ENCODE results near the gene EIF2D.

EIF2D gene

DNA sequence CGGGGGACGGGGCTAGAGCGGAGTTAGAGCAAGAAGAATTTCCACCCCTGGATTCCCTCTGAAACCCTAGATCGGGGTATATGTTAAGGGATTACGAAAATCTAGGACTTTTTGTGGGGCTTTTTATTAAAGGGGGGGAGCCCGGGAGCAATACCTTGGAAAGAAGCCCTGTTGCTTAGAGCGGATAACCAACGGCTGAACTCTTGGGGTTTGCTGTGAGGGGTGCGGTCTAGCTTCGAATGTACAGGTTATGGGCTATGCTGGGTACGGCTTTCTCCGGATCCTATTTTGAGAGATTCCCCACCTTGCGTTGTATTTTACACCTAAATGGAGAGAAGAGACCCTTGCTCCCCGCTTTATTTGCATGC lies 23.7 kb upstream of the EIF2D start:
- in situ Hi-C loops (cut with MboI; ENCODE audit: low sequenced_read_pairs): loop anchor here (25.0 kb wide), 1 partner anchor 276 kb away; the partner anchor contains the start of gene FCMR

DNA sequence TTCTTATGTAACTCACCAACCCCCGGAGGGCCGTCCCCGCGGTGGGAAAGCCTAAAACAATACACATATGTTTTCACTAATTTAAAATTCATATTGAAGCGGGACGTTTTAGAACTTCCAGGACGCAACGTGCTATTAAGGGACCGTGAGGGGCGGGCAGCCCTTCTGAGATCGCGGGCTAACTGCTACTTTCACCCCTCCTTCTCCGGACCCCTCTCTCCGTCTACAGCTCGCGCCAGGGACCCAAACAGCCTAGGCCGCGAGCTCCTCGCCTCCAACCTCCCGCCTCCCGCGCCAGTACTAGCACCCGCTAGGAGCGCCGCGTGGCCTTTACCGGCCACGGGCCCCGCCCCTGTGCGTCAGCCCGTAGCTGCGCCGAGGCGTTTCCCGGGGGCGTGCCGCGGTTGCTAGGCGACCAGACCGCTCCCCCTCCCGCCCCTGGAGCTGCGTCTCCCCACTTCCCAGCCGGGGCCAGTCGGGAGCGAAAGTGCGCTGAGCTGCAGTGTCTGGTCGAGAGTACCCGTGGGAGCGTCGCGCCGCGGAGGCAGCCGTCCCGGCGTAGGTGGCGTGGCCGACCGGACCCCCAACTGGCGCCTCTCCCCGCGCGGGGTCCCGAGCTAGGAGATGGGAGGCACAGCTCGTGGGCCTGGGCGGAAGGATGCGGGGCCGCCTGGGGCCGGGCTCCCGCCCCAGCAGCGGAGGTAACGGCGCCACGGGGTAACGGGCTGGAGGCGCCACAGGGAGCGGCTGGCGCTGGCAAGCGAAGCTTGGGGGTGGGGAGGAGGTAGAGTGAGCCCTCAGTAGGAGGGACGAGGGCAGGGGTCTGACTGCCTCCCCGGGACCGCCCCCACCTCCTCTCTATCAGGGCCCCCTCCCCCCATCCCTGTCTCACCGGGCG lies 23.1 kb upstream of the EIF2D start, which contains the start of gene DYRK3:
DYRK3 (plus strand) TSS at position 457 of the 898 bp plus-strand sequence; CDS start at position 625, 168 bp downstream.
- in situ Hi-C loops (cut with MboI; ENCODE audit: low sequenced_read_pairs): loop anchor here (25.0 kb wide), 1 partner anchor 277 kb away; the partner anchor contains the start of gene FCMR

DNA sequence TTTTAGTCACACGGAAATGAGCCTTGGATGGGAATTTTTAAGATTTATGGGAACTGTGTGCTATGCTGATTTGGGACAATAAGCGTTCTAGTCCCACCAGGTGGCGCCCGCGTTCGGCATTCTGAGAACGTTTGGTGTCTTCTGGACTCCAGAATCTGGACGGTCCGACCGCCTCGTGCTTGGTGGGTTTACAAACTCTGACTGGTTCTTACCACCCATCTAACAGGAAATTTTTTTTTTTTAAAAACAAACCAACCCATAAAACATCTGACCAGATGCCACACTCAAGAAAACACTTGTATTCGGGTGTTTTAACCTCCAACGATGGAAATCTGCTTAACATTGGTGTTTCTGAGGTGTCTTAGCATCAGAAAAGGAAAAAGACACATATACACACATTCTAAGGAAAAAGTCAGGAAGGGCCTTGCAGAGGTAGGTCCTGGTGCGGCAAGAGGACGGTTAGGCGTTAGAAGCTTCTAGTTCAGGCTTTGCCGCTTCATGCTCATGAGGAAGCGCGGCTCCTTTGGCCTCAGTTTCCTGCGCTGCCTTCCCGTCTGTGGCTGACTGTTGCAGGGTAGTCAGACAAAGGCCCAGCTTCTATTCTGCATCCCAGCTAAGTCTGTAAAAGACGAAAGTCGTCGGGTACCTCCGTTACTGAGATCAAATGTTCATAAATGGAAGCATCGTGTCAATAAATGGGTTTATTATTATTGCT lies 22.3 kb upstream of the EIF2D start:
- in situ Hi-C loops (cut with MboI; ENCODE audit: low sequenced_read_pairs): loop anchor here (25.0 kb wide), 1 partner anchor 278 kb away; the partner anchor contains the start of gene FCMR

DNA sequence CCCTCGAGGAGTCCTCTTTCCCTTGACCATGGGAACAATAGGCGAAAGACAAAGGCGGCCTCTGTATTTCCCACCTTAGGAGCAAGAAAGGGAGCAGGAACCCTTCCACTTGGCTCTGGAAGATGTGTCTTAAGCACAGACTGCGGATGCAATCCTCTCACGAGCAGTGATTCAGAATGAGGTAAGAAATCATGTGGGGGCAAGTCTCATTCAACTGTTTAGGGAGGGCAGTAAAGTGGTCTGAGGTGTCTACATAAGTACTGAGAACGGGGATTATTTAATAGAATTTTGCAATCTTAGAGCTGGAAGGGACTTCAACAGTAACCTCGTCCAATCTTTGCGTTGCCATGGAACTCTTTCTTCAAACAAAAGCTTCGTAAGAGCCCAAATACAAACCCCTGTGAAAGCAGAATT lies 21.4 kb upstream of the EIF2D start:
- in situ Hi-C loops (cut with MboI; ENCODE audit: low sequenced_read_pairs): loop anchor here (25.0 kb wide), 1 partner anchor 279 kb away; the partner anchor contains the start of gene FCMR

DNA sequence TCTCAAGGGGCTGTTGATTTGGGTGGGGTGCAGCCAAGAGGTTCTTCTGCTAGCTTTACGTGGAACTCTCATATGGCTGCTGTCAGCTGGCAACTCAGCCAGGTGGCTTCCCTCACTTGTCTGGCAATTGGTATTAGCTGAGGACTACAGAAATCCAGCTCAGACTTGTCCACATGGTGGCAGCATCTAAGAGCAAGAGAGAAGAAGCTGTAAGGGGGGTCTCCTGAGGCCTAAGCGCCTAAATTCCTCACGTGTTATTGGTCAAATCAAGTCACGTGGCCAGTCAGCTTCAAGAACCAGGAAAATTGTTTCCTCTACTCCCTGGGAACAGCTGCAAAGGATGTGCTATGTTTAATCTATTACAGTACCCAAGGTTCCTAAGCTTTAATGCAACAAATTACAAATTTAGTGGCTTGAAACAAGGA lies 18.8 kb upstream of the EIF2D start:
- in situ Hi-C loops (cut with MboI; ENCODE audit: low sequenced_read_pairs): loop anchor here (25.0 kb wide), 1 partner anchor 281 kb away; the partner anchor contains the start of gene FCMR

DNA sequence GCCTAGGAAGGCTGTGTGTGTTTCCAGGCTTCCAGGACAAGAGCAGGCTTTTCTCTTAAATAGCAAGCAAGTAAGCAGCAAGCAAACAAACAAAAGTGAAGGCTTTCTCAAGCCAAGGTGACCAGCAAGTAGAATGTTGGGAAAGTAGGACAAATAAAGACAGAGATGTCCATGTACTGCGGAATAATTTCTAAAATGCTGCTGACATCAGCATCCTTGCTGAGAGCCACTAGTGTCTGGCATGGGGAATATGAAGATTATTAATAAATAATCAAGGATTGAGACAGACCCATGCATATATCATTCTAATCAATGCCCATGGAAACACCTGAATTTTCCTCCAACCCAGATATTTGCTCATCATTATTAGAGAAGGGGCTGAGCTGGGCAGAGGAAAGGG lies 16.7 kb upstream of the EIF2D start:
- in situ Hi-C loops (cut with MboI; ENCODE audit: low sequenced_read_pairs): loop anchor here (25.0 kb wide), 1 partner anchor 283 kb away; the partner anchor contains the start of gene FCMR

DNA sequence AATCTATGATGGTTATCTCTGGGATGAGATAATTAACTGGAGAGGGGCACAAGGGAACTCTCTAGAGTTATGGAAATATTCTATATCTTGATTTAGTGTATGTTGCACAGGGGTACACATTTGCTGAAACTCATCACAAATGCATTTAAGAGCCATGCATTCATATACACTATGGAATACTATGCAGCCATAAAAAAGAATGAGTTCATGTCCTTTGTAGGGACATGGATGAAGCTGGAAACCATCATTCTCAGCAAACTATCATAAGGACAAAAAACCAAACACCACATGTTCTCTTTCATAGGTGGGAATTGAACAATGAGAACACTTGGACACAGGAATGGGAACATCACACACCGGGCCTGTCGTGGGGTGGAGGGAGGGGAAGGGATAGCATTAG lies 14.1 kb upstream of the EIF2D start:
- in situ Hi-C loops (cut with MboI; ENCODE audit: low sequenced_read_pairs): loop anchor here (25.0 kb wide), 1 partner anchor 286 kb away; the partner anchor contains the start of gene FCMR

DNA sequence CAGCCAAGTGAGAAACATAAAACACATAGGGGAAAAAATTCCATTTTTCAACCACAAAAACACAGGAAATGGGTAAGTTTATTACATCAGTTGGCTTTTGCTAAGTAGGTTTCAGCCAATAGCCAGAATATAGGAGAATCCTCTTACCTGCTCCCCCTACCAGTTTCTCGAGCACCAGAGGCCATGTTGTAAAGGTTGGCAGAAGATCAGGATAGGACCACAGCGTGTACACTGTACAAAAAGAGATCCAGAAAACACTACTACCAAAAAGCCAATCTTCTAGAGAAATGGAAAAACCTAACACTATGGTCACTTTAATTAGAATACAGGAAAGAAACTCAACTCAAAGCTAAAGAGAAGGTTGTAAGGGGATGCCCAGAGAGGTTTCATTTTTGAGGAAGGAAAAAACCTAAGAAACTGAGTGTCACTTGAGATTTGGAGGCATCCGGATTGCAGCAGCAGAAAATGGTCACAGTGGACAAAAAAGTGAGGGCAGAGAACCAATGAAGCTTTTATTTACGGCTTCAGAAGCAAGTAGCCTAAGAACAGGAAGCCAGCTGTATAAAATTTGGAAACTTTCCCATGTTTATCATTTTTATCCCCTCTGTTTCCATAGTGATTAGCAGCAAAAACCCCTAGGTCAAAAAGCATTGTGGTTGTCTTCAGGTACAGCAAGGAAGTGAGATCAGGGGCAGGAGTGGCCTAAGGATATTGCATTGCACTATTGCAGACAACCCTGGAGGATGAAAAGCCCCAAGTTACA lies 2.9 kb downstream of the EIF2D start:
- in situ Hi-C loops (cut with MboI; ENCODE audit: low sequenced_read_pairs): no loop called here

DNA sequence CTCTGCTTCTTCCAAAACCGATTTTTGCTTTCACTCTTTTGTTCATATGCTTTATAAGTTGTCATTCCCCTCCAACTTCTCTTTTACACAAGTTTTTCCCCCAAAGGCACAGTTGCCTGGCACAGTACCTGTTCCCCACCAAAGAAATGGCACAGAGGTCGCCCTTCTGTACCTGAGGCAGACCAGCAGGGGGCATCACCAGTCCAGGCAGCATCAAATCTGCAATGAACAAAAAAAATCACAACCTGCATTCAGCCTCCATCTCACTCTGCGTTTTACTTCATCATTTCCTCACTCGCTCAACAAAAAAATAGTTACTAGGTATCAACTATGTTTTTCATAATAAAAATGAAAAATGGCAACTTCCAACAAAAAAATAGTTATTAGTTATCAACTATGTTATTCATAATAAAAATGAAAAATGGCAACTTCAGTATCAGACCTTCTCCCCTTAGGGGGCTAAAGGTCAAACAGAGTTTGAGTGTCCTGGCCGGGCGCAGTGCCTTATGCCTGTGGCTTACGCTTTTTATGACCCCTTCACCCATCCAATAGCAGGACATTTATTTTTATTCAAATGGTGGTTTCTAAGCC lies 4.1 kb downstream of the EIF2D start:
- in situ Hi-C loops (cut with MboI; ENCODE audit: low sequenced_read_pairs): no loop called here

DNA sequence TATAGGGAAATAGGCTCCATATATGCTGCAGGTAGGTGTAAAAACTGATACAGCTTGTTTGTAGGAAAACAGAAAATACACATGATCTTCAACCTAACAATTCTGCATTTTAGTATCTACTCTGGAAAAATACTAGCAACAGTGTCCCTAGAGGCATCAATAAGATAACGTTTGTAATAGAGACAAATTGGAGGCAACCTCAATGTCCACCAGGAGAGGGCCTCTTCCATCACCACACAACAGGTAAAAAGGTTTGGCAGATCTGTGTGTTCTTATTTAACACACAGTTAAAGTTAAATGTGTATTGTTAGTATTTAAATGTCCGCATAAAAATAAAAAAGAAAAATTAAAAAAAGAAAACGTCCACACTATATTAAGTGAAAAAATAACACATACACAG lies 5.4 kb downstream of the EIF2D start:
- in situ Hi-C loops (cut with MboI; ENCODE audit: low sequenced_read_pairs): no loop called here

DNA sequence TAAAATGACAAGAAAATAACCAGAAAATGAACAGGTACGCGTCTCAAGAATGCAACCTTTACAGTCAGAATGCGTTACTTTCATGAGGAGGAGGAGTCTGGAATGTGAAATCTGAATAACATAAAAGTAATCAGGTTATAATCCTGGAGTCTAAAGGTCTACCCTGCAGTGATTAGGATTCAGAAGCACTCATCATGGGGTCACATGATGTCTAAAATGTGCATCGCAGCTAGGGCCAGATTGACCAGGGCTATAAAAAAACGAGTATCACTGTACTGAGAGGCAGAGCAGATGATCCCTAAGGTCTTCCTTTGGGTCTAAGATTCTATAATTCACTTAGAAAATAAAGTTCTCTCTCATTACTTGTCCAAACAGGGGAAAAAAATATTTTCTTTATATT lies 7.4 kb downstream of the EIF2D start:
- in situ Hi-C loops (cut with MboI; ENCODE audit: low sequenced_read_pairs): no loop called here

DNA sequence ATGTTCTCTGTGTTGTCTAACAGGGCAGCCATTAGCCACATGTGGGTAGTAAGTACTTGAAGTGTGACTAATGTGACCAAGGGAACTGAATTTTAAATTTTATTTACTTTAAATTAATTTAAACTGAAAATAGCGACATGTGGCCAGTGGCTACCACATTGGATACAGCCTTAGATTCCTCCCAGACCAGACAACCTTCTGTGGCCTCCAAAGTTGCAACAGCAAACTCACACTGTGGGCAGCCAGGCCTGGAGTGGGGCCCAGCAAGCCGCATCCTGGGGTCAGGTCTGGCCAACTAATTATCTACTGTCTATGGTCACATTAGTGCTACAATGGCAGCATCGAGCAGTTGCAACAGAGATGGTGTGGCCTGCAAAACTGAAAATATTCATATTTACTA lies 11.7 kb downstream of the EIF2D start:
- in situ Hi-C loops (cut with MboI; ENCODE audit: low sequenced_read_pairs): no loop called here

DNA sequence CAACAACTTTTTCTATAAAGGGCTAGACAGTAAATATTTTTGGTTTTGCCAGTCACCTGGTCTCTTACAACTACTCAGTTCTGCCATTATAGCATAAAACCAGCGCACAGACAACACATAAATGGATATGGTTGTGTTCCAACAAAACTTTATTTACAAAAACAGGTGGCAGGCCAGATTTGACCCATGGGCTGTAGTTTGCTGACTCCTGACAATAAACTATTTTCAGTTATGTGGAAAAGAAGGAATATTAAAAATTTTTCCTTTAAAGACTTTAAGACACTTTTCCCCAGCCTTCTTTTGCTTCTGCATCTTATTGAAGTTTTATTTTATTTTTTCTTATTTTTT lies 16.0 kb downstream of the EIF2D start:
- in situ Hi-C loops (cut with MboI; ENCODE audit: low sequenced_read_pairs): no loop called here

DNA sequence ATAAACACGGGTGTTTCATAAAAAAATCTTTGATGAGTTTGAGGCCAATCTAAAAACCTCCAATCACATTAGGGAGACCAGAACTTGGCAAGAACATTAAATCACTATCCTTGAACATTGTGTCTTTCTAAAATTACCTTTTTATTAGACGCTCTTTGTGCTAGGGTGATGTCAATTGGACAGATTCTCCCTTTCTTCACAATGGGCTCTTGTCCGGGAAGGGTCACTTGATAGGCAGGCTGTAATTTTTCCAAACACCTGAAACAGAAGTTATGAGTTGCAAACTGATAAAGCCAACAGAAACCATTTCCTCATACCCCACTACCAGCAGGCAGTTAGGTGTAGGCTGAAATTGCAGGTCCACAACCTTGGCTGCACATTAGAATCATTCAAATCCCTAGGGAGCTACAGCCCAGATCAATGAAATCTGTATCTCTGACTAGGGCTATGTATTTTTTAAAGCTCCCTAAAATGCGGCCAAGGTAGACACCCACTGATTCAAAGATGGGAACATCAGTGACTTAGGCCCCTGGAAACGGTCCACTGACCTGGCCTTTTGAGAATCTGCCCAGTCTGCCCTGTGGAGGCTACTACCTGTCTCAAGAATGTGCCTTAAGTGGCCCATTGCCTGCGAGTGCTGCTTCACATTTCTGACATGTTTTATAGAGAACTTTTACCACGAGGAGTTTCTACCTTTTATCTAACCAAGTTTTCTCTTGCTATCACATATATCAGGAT lies 16.5 kb downstream of the EIF2D start:
- in situ Hi-C loops (cut with MboI; ENCODE audit: low sequenced_read_pairs): no loop called here

DNA sequence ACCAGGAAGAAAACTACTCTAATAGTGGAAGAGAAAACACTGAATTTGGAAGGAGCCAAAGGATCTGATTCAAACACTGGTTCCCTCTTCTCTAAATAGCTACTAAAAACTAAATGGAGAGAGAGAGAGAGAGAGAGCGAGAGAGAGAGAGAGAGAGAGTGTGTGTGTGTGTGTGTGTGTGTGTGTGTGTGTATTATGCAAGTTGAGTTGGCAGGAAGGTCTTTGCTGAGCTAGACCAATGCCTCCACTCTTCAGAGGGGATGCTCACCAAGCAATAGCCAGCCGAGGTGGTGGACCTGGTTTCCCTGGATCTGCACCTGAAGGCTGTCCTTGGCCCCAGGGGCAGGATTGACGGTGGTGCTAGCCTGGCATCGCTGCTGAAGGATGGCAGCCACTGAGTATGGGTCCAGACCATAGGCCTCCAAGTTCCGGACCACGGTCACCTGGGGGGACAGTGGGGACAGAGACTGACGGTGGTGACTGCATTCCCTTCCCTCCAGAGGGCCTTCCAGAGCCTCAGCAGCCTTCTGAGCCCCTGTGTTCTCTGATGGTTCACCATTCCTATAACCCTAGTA lies 18.8 kb downstream of the EIF2D start:
- in situ Hi-C loops (cut with MboI; ENCODE audit: low sequenced_read_pairs): no loop called here

DNA sequence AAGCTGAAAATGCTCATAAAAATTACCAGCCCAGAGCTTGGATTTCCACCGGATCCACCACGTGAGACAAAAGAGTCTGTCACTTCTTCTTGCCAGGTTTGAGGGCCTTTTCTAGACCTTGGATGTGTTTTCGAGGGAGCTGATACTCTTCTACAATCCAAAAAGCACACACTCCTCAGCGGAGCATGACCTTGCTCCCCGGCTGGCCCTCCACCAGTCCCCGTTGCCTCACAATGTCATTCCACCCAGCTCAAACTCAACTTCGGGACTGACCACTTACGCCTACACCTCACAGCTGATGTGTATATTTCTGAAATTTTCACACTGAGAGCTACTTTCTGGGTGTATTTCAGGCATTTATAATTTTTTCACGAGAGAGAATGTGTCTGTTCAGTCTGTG lies 20.6 kb downstream of the EIF2D start:
- in situ Hi-C loops (cut with MboI; ENCODE audit: low sequenced_read_pairs): no loop called here

DNA sequence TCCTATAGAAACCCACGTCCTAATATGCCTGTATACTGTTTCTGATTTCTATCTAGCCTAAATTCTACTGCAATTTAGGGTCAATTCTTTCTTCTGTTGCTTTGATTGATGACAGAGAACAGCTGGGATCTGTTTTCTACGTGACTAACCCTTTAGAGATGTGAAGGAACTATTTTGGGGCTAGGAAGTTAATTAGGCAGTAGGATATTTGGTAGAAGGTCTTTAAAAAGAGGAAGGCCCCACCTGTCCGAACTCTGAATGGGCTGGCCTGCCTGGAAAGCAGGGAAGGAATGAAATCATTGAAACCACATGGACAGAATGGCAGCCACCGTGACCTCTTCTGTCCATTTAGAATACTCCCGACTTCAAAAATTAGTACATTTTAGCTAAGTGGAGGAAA lies 21.0 kb downstream of the EIF2D start:
- in situ Hi-C loops (cut with MboI; ENCODE audit: low sequenced_read_pairs): no loop called here

DNA sequence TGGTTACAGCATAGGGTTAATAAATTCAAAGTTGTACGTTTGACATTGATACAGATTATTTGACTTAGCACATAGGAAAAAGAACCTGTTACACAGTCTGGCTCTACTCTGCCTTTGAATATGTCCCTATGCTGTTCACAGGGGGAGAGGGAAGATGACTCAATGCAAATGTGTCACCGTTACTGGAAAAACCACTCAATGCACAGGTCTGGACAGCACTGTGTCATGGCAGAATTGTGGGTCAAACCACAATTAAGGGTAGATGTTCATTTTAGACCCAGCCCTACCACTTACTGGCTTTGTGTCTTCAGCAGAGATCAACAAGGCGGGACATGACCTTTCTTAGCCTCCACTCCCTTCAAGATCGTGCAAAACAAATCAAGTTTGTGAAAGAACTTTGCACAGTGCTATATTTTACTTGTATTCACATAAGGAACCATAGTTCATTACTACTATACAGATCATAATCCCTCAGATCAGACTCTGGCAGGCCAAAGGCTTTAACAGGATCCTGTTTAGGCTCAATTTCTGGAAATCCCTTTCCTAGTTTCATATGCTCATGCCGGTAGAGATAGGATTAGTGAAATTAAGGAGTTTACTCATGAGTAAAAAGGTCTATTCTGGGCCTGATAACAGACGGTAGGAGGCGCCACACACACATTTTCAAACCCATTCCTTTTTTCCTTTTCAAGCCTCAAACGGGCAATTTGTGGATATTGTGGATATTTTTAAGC lies 22.1 kb downstream of the EIF2D start:
- in situ Hi-C loops (cut with MboI; ENCODE audit: low sequenced_read_pairs): no loop called here

DNA sequence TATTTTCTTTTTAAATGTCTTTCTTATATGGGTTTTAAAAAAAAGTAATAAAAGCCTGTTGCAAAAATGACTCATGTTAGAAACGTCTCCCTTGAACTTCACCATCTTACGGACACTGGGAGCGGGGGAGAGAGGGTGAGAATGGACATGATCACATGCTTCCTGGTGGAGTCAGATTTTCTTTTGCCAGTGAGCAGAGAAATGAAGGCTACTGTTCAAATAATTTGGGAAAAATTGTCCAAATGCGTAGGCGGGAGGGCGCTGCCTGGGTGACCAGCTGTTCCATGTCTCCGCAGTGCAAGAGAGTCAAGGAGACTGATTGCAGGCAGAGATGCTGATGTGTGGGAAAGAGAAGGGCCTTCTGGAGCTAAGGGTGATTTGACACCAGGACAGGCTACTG lies 23.1 kb downstream of the EIF2D start:
- in situ Hi-C loops (cut with MboI; ENCODE audit: low sequenced_read_pairs): no loop called here

Measured in HL-60/S4 treated with retinoic acid at 250 ng/mL for 4 days and 3 days (cell line).